Glomerular visceral epithelial cell (primary cell): ENCODE measurements around the gene XRCC5.
"Not testable (repeated sequence)": the region's sequence is repeated elsewhere in the genome, so short reads cannot be mapped to it uniquely, and the experiment has no call there.

ENCODE experiments used
- DNase-seq: peaks from one replicate; pipeline ENCODE4 v3.0.0-alpha.2; 2016; ENCODE audit errors: extremely low spot score

Gene XRCC5

DNA sequence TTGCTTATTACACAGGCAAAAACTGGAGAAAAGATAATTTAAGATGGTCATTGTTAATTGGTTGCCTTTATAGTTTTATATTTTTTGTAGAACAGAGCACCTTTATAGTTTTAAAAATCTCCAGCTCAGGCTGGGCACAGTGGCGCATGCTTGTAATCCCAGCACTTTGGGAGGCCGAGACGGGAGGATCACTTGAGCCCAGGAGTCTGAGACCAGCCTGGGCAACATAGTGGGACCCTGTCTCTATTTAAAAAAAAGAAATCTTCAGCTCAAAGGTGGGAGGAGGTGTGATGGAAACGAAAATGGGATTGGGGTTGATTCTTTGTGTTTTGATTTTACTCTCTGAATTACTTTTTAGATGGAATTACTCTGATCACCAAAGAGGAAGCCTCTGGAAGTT is 85.4 kb downstream of the XRCC5 start:
- DNase-seq = no peak

DNA sequence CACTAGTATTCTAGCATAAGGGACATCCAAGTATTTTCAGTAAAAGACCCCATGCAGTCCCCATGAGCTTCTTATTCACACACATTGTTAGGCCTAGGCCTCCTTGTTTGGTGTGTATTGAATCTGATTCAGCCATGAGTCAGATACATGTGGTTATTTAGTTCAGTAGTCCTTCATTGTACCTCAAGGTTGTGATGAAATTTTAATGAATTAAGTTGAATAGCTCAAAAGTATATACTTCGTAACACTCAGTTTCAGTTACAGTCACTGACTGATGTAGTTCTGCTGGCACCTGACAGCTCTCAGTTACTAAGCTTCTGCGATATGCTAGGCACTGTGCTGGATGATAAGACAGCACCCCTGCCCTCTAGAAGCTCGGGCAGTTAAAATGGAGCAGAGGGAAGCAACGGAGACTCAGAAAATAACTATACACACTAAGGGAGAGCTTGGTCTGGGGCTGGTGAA is 86.4 kb downstream of the XRCC5 start:
- DNase-seq = peak; percentile 79

DNA sequence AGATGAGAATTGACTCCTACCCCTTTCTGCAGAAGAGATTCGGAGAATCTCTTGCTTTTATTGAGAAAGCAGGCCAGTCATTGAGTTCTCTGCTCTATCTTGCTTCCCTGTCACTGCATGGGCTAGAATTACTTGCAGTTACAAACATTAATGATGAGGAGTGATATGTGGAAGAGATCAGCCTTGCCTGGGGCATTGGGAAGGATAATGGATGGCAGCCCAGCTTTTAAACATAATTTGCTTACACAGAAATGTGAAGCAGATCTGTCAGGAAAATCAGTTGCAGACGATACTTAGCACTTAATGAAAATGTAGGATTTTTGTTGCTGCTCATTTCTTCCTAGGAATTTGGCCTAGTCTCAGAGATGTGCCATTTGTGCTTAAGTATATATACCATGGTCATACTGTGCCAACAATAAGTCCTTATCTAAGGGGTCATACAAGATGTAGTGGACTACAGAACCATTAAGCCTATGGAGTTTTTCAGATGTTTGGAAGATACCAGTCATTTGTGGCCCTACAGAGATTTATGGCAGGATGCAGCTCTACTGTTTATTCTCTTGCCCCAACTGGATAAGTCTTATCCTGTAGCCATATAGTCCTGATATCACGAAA is 92.7 kb downstream of the XRCC5 start:
- no peak for DNase-seq

DNA sequence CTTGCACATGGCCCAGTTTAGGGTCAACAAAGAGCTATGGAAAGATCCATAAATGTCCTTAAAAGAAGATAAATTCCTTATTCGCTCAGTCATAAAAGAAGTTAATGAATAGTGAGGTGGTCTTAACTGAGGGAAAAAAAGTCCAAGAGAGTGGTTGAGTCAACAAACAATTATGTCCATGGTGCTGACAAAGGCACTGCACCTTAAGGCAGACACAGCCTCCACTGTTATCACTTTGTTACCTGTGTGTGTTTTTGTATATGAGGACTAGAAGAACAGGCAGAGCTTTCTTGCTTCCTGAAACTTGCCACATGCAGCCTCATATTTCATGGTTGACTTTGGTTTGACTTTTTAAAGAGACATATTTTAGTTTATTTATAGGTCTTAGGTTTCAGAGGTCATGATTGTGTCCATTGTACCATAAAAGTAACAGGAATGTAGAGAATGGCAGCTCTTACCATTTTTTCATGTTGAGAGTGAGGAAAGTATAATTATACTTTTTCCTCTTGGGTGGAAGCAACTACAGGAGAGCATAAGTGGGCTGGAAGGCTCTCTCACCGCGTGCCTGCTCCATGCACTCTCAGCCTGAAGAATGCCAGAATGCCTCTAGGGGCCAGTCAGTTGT is 93.6 kb downstream of the XRCC5 start:
- DNase-seq = peak; percentile 55

DNA sequence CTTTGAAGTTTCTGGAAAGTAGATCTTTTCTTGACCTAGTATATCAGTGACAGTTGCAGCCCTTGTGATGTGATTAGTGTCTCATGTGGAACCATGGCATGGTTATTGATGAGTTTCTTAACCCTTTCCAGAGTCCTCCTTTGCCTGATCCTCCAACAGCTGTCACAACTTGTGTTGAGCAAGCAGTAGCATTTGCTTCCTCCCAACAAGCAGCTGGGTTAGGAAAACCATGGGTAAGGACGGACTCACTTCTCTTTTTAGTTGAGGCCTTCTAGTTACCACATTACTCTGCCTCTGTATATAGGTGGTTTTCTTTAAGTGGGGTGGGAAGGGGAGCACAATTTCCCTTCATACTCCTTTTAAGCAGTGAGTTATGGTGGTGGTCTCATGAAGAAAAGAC is 96.3 kb downstream of the XRCC5 start:
- no peak for DNase-seq

DNA sequence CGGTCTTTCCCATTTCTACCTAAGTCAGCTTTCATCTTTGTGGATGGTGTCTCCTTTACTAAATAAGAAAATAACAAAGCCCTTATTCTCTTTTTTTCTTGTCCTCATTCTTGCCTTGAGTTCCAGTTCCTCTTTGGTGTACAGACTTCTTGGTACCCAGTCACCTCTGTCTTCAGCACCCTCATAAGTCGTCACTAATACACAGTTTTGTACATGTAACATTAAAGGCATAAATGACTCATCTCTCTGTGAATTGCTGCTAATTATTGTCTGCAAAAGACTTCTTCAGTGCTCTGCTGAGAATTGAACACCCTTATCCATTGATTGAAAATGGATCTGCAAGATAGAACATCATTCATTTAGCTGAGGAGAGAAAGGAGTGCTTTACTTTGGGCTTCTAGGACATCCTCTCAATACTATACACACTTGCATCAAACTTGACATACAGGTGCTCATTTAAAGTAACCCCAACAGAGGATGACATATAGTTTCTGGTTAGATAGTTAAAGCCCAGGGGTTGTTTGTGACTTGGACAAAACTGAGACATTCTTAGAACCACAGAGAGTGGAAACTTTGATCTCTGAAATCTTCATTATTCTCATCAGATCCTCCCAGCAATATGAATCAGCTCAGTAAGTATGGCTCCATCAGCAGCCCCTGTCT is 97.0 kb downstream of the XRCC5 start:
- DNase-seq = no peak

DNA sequence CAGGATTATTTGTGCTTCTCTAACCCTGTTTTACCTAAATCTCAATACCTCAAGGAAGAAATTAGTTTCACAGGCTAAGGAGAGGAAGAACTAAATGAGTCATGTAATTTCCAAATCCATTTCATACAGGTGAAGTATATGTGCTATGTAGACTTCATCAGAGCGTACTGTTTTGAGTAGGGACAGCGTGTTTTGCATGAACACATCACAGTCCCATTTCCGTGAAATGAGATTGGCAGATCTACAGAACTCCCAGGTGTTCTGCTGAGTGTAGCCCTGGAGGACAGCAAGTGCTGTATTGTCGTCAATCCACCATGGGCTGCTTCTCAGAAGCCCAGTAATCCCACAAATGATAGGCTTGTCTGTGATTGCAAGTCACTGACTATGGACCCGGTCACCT is 97.7 kb downstream of the XRCC5 start:
- no peak for DNase-seq

DNA sequence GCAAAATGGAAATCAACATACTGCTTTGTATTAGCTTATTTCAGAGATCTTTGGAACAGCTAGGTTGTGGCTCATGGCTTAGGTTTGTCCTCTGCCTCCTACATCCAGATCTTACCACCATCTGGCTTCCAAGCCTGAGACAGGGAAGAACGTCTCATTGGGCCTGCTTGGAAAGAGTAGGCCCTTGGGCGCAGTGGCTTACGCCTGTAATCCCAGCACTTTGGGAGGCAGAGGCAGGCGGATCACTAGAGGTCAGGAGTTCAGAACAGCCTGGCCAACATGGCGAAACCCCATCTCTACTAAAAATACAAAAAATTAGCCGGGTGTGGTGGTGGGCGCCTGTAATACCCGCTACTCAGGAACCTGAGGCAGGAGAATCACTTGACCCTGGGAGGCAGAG is 99.5 kb downstream of the XRCC5 start:
- not testable (repeated sequence) for DNase-seq

DNA sequence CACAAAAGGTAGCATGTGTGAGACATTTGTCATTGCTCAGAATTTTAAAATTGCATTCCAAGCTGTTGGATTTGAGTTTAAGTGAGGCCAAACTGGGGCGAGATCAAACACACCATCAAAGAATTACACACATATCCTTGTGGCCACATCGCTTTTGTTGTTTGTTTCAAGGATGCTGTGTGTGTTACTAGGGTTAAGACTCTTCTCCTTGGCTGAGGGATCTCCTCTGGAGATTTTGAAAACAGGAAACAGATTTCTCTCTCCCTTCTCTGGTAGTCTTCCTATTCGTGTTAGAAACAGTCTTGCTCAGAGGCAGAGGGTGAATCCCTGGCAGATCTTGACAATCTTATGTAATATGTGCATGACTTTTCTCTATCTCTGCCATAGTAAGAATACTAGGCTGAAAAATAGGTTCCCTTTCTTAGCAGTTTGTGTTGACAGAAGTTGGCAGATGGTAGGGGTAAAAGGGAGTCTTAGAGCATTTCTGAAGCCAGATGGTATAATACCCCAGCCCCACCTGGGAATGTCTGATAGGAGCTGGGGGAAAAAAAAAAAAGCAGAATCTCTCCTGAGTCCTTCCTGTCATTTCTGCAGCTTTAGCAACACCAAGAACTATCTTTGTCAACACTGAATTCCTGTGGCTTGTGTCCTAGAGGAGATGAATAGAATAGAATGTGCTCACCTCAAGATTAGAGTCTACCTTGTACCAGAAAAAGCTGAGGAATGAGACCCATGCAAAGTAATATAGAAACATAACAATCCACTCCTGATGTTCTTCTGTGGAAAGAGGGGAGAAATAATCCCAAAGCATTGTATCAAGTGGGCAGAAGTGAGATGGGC is 101.8 kb downstream of the XRCC5 start:
- DNase-seq = peak; percentile 52

DNA sequence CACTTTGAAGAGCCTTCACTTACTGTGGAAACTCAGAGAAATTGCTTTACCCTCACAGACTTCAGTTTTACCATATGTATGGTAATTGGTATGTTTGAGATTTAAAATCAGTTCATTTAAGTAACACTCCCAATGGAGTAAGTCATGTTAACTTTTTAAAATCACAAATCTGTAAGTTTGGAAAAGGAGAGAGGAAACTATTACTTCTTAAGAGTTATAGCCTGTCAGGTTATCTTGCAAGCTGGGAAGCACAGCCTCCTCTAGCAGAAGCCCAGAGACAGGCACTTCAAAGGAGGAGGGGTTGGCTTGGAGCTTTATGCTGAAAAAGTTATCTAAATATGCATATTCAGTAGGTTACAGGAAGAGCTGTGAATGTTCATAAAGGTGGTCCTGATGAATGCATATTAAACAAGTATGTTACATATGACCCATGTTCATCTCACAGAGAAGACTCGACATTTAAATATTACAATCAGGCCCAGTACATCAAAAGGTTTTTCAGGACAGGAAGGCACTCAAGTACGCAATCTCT is 102.5 kb downstream of the XRCC5 start:
- no peak for DNase-seq

DNA sequence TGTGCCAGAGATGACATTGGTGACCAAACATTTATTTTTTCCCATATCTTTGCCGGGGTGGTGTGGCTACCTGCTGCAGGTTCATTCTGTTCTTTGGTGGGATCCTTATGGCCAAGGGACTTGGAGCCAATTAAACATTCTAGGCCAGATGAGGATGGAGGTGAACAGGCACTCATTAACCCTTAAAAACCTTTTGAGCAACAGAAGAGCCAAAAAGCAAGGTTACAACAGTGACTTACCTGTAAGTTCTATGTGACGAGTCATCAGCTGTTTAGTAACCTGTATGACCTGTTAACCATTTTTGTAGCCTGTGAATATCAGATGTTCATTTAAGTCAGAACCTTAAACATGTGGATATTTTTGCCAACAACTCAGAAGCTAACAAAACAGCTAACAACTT is 105.6 kb downstream of the XRCC5 start:
- no peak for DNase-seq

DNA sequence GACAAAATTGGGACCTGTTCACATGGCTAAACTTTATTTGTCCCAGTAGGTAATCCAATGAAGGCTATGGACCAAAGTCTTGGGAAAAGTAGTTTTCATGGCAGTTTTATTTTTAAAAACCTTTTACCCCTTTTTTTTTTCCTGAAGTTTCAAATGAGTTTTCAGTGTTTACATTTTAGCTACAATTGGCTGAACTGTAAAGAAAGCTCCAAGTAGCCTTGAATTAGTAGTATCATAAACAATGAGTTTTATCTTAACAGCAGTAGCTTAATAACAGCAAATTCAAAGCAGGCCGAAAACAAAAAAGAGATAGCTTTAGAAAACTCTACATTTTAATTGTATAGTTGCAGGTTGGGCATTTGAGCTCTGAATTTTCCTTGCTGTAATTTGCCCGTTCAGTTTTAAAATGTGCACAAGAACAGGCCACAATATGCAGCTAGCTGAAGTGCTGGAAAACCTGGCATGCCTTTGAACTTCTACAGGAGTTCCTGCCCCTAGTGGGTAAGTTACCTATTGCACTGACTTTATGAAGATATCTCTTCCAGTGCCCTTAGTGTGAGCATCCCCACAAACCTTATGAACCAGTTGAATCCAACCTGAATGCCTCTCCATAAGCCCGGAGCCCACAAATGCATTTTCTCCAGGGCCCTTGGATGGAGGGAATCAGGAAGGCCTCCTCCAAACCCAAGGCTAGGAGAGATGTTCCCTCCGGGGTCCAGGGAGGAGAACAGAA is 106.7 kb downstream of the XRCC5 start:
- DNase-seq = peak; percentile 41

DNA sequence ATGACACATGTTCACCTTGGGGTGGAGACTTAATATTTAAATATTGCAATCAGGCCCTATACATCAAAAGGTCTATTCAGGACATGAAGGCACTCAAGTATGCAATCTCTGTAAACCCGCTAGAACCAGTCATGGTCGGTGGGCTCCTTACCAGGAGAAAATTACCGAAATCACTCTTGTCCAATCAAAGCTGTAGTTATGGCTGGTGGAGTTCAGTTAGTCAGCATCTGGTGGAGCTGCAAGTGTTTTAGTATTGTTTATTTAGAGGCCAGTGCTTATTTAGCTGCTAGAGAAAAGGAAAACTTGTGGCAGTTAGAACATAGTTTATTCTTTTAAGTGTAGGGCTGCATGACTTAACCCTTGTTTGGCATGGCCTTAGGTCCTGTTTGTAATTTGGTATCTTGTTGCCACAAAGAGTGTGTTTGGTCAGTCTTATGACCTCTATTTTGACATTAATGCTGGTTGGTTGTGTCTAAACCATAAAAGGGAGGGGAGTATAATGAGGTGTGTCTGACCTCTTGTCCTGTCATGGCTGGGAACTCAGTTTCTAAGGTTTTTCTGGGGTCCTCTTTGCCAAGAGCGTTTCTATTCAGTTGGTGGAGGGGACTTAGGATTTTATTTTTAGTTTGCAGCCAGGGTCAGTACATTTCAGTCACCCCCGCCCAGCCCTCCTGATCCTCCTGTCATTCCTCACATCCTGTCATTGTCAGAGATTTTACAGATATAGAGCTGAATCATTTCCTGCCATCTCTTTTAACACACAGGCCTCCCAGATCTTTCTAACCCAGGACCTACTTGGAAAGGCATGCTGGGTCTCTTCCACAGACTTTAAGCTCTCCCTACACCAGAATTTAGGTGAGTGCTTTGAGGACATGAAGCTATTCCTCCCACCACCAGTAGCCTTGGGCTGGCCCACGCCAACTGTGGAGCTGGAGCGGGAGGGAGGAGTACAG is 108.1 kb downstream of the XRCC5 start:
- peak; percentile 43 for DNase-seq

DNA sequence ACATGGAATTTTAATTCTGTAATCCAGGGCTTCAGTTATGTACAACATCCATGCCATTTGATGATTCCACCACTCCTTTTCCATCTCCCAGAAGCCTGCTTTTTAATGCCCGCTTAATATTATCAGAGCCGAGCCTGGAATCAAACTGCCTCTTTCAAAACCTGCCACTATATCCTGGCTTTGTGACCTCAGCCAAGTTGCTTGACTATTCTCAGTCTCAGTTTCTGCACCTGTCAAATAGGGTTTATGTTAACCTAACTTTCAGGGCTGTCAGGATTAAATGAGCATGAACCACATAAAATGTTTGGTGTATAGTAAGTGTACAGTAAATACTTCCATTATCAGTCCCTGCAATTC is 108.7 kb downstream of the XRCC5 start:
- no peak for DNase-seq

DNA sequence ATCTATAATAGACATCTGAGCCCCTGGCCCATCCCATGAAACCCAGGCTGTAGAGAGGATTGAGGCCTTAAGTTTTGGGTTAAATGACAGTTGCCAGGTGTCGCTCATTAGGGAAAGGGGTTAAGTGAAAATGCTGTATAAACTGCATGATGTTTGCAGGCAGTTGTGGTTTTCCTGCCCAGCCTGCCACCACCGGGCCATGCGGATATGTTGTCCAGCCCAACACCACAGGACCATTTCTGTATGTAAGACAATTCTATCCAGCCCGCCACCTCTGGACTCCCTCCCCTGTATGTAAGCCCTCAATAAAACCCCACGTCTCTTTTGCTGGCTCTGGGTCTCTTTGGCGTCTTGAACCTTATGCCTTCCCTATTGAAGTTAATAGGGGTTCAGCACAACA is 110.7 kb downstream of the XRCC5 start:
- DNase-seq = no peak

DNA sequence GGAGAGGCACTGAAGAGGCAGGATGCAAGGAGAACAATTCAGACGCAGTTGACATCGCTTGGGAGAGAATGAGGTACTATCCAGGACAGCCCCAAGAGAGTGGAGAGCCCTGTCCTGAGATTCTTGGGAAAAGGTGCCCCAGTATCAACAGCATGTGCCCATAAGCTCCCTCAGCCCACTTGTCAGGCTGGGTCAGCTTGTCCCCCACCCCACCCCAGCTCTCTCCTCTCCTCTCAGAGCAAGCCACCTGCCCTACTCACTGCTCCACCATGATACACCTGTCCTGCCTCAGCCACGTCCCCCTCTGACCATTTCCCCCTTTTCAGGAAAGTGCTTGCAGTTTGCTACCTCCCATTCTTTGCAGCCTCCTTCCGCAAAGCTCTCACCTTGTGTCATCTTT is 111.8 kb downstream of the XRCC5 start:
- DNase-seq = no peak

DNA sequence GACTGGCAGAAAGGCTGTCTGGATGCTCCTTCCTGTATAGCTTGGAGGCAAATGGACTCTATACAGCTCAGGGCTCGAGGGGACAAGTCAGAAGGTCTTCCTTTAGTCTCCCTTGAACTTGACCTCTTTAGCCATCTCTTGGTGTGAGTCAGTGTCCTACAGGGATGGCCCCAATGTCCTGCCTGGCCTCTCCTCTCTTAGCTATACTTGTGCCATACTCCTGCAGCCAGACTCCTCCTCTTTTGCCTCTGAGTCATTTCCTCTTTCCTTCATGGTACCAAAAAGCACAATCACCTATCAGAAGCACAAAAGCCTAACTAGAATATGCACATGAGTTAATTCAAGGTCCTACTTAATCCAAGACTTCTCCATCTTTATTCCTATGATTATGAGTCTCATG is 112.7 kb downstream of the XRCC5 start:
- DNase-seq = peak; percentile 32

DNA sequence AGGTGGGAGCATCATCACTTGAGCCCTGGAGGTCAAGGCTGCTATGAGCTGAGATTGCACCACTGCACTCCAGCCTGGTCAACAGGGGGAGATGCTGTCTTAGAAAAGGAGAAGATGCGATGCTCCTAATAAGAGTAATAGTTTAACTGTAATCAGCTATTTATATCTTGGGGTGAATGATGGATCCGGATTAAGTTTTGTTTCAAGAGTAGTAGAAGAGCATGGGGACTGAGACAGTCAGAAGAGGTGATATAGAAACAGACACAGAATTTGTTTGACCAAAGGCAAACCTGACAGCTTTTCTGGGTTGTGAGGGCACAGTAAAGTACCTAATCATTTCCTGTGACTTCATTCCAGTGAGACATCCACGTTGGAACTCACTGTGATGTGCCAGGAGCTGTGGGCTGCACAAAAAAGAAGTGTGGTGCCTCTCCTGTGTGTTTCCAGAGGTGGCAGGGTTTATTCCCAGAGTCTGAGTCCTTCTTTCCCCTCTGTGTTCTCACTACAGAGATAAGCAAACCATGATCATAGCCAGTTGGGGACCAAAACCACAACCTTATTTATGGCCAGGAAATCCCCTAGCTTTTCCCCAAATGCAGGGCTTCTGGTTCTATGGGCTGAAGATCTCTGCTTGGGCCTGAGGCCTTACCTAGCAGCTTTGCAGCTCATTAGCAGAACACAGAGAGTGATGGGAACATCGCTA is 113.7 kb downstream of the XRCC5 start:
- peak; percentile 61 for DNase-seq

DNA sequence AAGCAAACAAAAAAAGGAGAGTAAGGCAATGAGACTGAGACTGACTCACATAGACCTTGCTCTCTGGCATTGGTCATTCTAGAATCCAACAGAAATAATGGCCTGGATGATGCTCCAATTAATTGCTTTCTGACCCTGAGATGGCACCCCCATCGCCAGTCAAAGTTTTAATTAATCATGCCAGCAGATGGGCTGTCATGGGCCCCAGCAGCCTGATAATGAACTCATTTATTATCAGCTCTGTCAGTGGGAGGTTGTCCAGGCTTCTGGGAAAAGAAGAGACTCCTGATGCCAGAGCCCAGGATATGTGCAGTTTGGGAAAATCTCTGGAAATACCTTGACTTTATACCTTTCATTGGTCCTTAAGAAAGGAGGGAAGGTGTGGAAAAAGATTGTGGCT is 115.2 kb downstream of the XRCC5 start:
- DNase-seq = no peak
